Measurements from ENCODE around the gene ANAPC1. TPM values are rescaled to one million over a fixed set of nuclear protein-coding genes. Genes with fewer than 3 reads are reported as not detected.

ANAPC1 gene
- total RNA-seq, 3 donors from 2014 or later (not counting 1 experiment from before 2014, with no cell fraction given), result 38.7 to 50.8 (median 50.4) TPM

- Mint-ChIP-seq H3K36me3 (no peaks in the 10 kb centered on the region), H3K9me3 (no peaks in the 10 kb centered on the region), H3K27me3 (ENCODE audit: low read depth in 2 of 2) (peaks cover 0 to 8% of the 10 kb centered on the region in 2 donors), H3K4me1 (no peaks in the 10 kb centered on the region), H3K4me3 (no peak overlapping the region), H3K27ac (no peak overlapping the region)
- Histone ChIP-seq H3K27me3 (ENCODE audit: control insufficient read depth, insufficient read depth, low read length) (no peaks in the 10 kb centered on the region), H3K27ac (ENCODE audit: low read length) (no peak overlapping the region), H3K9me3 (ENCODE audit: control insufficient read depth, insufficient read depth, low read length) (no peaks in the 10 kb centered on the region), H3K4me3 (ENCODE audit: low read length) (no peak overlapping the region), H3K4me1 (ENCODE audit: control insufficient read depth, insufficient read depth, low read length) (no peaks in the 10 kb centered on the region), H3K36me3 (ENCODE audit: control insufficient read depth, insufficient read depth, low read length) (no peaks in the 10 kb centered on the region)
- WGBS (ENCODE audit: insufficient coverage), result 75% methylated on average over 6 of the region's 6 CpGs
- no peak for TF ChIP-seq CTCF (IDR thresholded peaks at IDR 0.05)
- intact Hi-C loops (cut with micrococcal nuclease), result no loop called here
- DNase-seq (no peak), ATAC-seq (no peak)
Measured at GRCh38 chr2:111930409-111930808, 46.4 kb upstream of the ANAPC1 start.

GRCh38 chr2:111927723-111928122 is 43.7 kb upstream of the ANAPC1 start:
- Histone ChIP-seq H3K4me3 (ENCODE audit: low read length) (no peak overlapping the region), H3K27ac (ENCODE audit: low read length) (no peak overlapping the region), H3K36me3 (ENCODE audit: control insufficient read depth, insufficient read depth, low read length) (no peaks in the 10 kb centered on the region), H3K9me3 (ENCODE audit: control insufficient read depth, insufficient read depth, low read length) (no peaks in the 10 kb centered on the region), H3K4me1 (ENCODE audit: control insufficient read depth, insufficient read depth, low read length) (no peaks in the 10 kb centered on the region), H3K27me3 (ENCODE audit: control insufficient read depth, insufficient read depth, low read length) (no peaks in the 10 kb centered on the region)
- Mint-ChIP-seq H3K36me3 (no peaks in the 10 kb centered on the region), H3K9me3 (no peaks in the 10 kb centered on the region), H3K27ac (no peak overlapping the region), H3K27me3 (ENCODE audit: low read depth in 2 of 2) (peaks cover 0 to 13% of the 10 kb centered on the region in 2 donors), H3K4me1 (no peaks in the 10 kb centered on the region), H3K4me3 (no peak overlapping the region)
- no peak for TF ChIP-seq CTCF (IDR thresholded peaks at IDR 0.05)
- 95% methylated on average over 2 of the region's 2 CpGs for WGBS (ENCODE audit: insufficient coverage)
- ATAC-seq (no peak), DNase-seq (no peak)
- intact Hi-C loops (cut with micrococcal nuclease), result no loop called here

- Histone ChIP-seq H3K4me3 (ENCODE audit: low read length) (no peak overlapping the region), H3K27ac (ENCODE audit: low read length) (no peak overlapping the region), H3K36me3 (ENCODE audit: control insufficient read depth, insufficient read depth, low read length) (no peaks in the 10 kb centered on the region), H3K9me3 (ENCODE audit: control insufficient read depth, insufficient read depth, low read length) (no peaks in the 10 kb centered on the region), H3K27me3 (ENCODE audit: control insufficient read depth, insufficient read depth, low read length) (no peaks in the 10 kb centered on the region), H3K4me1 (ENCODE audit: control insufficient read depth, insufficient read depth, low read length) (no peaks in the 10 kb centered on the region)
- H3K9me3 Mint-ChIP-seq, result no peaks in the 10 kb centered on the region
- WGBS (ENCODE audit: insufficient coverage), result 86% methylated on average over 3 of the region's 3 CpGs
- no peak overlapping the region for H3K4me3 Mint-ChIP-seq
- no peaks in the 10 kb centered on the region for H3K36me3 Mint-ChIP-seq
- intact Hi-C loops (cut with micrococcal nuclease), result no loop called here
- H3K4me1 Mint-ChIP-seq, result no peaks in the 10 kb centered on the region
- DNase-seq, result no peak
- TF ChIP-seq CTCF (IDR thresholded peaks at IDR 0.05), result no peak
- peaks cover 0 to 10% of the 10 kb centered on the region in 2 donors for H3K27me3 Mint-ChIP-seq (ENCODE audit: low read depth in 2 of 2)
- H3K27ac Mint-ChIP-seq, result no peak overlapping the region
- no peak for ATAC-seq
Measured at GRCh38 chr2:111924617-111925107, 40.7 kb upstream of the ANAPC1 start.

GRCh38 chr2:111923276-111923804 is 39.3 kb upstream of the ANAPC1 start:
- Mint-ChIP-seq H3K9me3 (no peaks in the 10 kb centered on the region), H3K27me3 (ENCODE audit: low read depth in 2 of 2) (peaks cover 0 to 10% of the 10 kb centered on the region in 2 donors), H3K4me1 (no peaks in the 10 kb centered on the region), H3K27ac (no peak overlapping the region), H3K36me3 (no peaks in the 10 kb centered on the region), H3K4me3 (no peak overlapping the region)
- Histone ChIP-seq H3K27ac (ENCODE audit: low read length) (no peak overlapping the region), H3K9me3 (ENCODE audit: control insufficient read depth, insufficient read depth, low read length) (no peaks in the 10 kb centered on the region), H3K4me1 (ENCODE audit: control insufficient read depth, insufficient read depth, low read length) (no peaks in the 10 kb centered on the region), H3K27me3 (ENCODE audit: control insufficient read depth, insufficient read depth, low read length) (no peaks in the 10 kb centered on the region), H3K36me3 (ENCODE audit: control insufficient read depth, insufficient read depth, low read length) (no peaks in the 10 kb centered on the region), H3K4me3 (ENCODE audit: low read length) (no peak overlapping the region)
- WGBS (ENCODE audit: insufficient coverage), result 96% methylated on average over 3 of the region's 4 CpGs
- DNase-seq (no peak), ATAC-seq (no peak)
- no peak for TF ChIP-seq CTCF (IDR thresholded peaks at IDR 0.05)
- intact Hi-C loops (cut with micrococcal nuclease), result no loop called here

Data from natural killer cell (primary cell).